RWPE1 (cell line): ENCODE results near the gene THSD4.

Experiments used
- CTCF ChIA-PET: fragments of 350-600 bp; sonication (Branson Sonifier 250); formaldehyde crosslinking; extraction: SDS; loops from one replicate; lab custom pipeline; 2021; lab: Yijun Ruan, JAX
- POLR2A ChIA-PET: fragments of 400-600 bp; formaldehyde crosslinking; extraction: SDS; loops from one replicate; lab custom pipeline; 2020; ENCODE audit warnings: antibody characterized with exemption; ENCODE audit not compliant: low non-redundant PET; lab: Yijun Ruan, JAX
- DNase-seq: peaks from one replicate; pipeline ENCODE4 v3.0.0; 2012; ENCODE audit warnings: low spot score
- H3K27ac ChIP-seq: fragments of 450-650 bp; 2 replicates; pipeline ENCODE4 v1.5.1; 2017
- CTCF ChIP-seq: fragments of 450-650 bp; conservative IDR thresholded peaks from 2 replicates; pipeline ENCODE4 v1.5.1; 2017; ENCODE audit warnings: low read depth, mild to moderate bottlenecking

THSD4 gene

GRCh38 chr15:71431343-71432336 lies 316.4 kb downstream of the THSD4 start:
- no peak for TF ChIP-seq CTCF
- ChIA-PET CTCF (no interaction called here), POLR2A (no interaction called here)
- no peak for DNase-seq
- H3K27ac ChIP-seq = no peak overlapping the region

- ChIA-PET POLR2A (no interaction called here), CTCF (interaction anchor here (0.6 to 1.0 kb wide), 2 partner anchors 319 to 422 kb away, joined by 3 read pairs; no protein-coding TSS in a partner anchor)
- TF ChIP-seq CTCF = no peak
- no peak overlapping the region for H3K27ac ChIP-seq
- no peak for DNase-seq
Measured at GRCh38 chr15:71433402-71433801, 318.1 kb downstream of the THSD4 start.

- peak; percentile 19 for DNase-seq
- ChIA-PET CTCF (interaction anchor here (0.5 to 0.7 kb wide), 2 partner anchors 192 to 313 kb away, joined by 3 to 4 read pairs; no protein-coding TSS in a partner anchor), POLR2A (no interaction called here)
- no peak overlapping the region for H3K27ac ChIP-seq
- no peak for TF ChIP-seq CTCF
Measured at GRCh38 chr15:71434774-71435173, 319.5 kb downstream of the THSD4 start.

GRCh38 chr15:71435552-71435951 lies 320.3 kb downstream of the THSD4 start:
- no peak for DNase-seq
- POLR2A ChIA-PET = no interaction called here
- no peak for TF ChIP-seq CTCF
- CTCF ChIA-PET = interaction anchor here (0.6 kb wide), 2 partner anchors 99 to 818 kb away, joined by 3 to 4 read pairs; no protein-coding TSS in a partner anchor
- H3K27ac ChIP-seq = no peak overlapping the region

- ChIA-PET CTCF (no interaction called here), POLR2A (no interaction called here)
- H3K27ac ChIP-seq = no peak overlapping the region
- no peak for DNase-seq
- TF ChIP-seq CTCF = no peak
Measured at GRCh38 chr15:71436854-71437253, 321.6 kb downstream of the THSD4 start.

- ChIA-PET CTCF (interaction anchor here (0.6 kb wide), 2 partner anchors 47 to 739 kb away, joined by 3 to 4 read pairs; no protein-coding TSS in a partner anchor), POLR2A (no interaction called here)
- no peak for DNase-seq
- TF ChIP-seq CTCF = no peak
- H3K27ac ChIP-seq = no peak overlapping the region
Measured at GRCh38 chr15:71437404-71437803, 322.1 kb downstream of the THSD4 start.
